PC-9 (cell line): Measurements from ENCODE around the gene ATP1B3. TPM values are rescaled to one million over a fixed set of nuclear protein-coding genes. Genes with fewer than 3 reads are reported as not detected.

Source experiments
- BruUV-seq: library from RNA; stranded (reverse); fragments of 400-500 nt; replicated peaks from 2 replicates; lab custom pipeline; 2021; lab: Mats Ljungman, UMichigan
- CTCF ChIA-PET: fragments of 300-600 bp; sonication (Branson Sonifier 250); formaldehyde crosslinking; loops from one replicate; lab custom pipeline; 2022; ENCODE audit warnings: antibody characterized with exemption; lab: Charles Lee
- POLR2A ChIA-PET: fragments of 300-600 bp; sonication (Branson Sonifier 250); formaldehyde crosslinking; loops from one replicate; lab custom pipeline; 2022; ENCODE audit warnings: antibody characterized with exemption; ENCODE audit not compliant: unreplicated experiment; lab: Charles Lee
- DNase-seq, 2 experiments: peaks; one replicate each; pipeline versions ENCODE4 v3.0.0 to v3.0.0-alpha.2; 2015 to 2022; ENCODE audit warnings: mixed read lengths in 1 of 2
- H2AFZ ChIP-seq: fragments of 200-600 bp; sonication (generic); 2 replicates; pipeline ENCODE4 v1.8.1; 2017; ENCODE audit warnings: antibody characterized with exemption
- H3F3A ChIP-seq: fragments of 200-600 bp; sonication (generic); 2 replicates; pipeline ENCODE4 v1.8.1; 2017; ENCODE audit warnings: antibody characterized with exemption, mild to moderate bottlenecking, low read depth; ENCODE audit not compliant: insufficient read depth
- H3K27ac ChIP-seq: fragments of 200-600 bp; sonication (generic); 2 replicates; pipeline ENCODE4 v1.6.1; 2016; ENCODE audit warnings: mixed run types
- H3K27me3 ChIP-seq: fragments of 200-600 bp; sonication (generic); 2 replicates; pipeline ENCODE4 v1.6.1; 2016; ENCODE audit warnings: low read depth, mixed run types; ENCODE audit not compliant: insufficient read depth
- H3K36me3 ChIP-seq: fragments of 200-600 bp; sonication (generic); 2 replicates; pipeline ENCODE4 v1.6.1; 2016; ENCODE audit warnings: low read depth, mixed run types
- H3K4me1 ChIP-seq: fragments of 200-600 bp; sonication (generic); replicated peaks from 2 replicates; pipeline ENCODE4 v1.6.1; 2016; ENCODE audit warnings: mixed run types; ENCODE audit not compliant: insufficient read depth
- H3K4me2 ChIP-seq: fragments of 200-600 bp; sonication (generic); 2 replicates; pipeline ENCODE4 v1.6.1; 2017; ENCODE audit warnings: mixed run types
- H3K4me3 ChIP-seq: fragments of 200-600 bp; sonication (generic); 2 replicates; pipeline ENCODE4 v1.6.1; 2016; ENCODE audit warnings: mixed run types
- H3K79me2 ChIP-seq: fragments of 200-600 bp; sonication (generic); 2 replicates; pipeline ENCODE4 v1.6.1; 2017; ENCODE audit warnings: low read depth, mixed run types
- H3K9me2 ChIP-seq: fragments of 200-600 bp; sonication (generic); 2 replicates; pipeline ENCODE4 v1.8.1; 2017; ENCODE audit warnings: mild to moderate bottlenecking; ENCODE audit not compliant: insufficient read depth
- H3K9me3 ChIP-seq: fragments of 200-600 bp; sonication (generic); 2 replicates; pipeline ENCODE4 v1.8.1; 2016; ENCODE audit warnings: low read depth; ENCODE audit not compliant: insufficient read depth
- H4K20me1 ChIP-seq: fragments of 200-600 bp; sonication (generic); 2 replicates; pipeline ENCODE4 v1.8.1; 2017; ENCODE audit not compliant: insufficient read depth
- CTCF ChIP-seq: fragments of 200-600 bp; sonication (generic); conservative IDR thresholded peaks from 2 replicates; pipeline ENCODE4 v1.6.1; 2017; ENCODE audit warnings: mixed run types, antibody characterized with exemption, mild to moderate bottlenecking, moderate library complexity
- EZH2 ChIP-seq: fragments of 200-600 bp; sonication (generic); IDR thresholded peaks from 2 replicates; pipeline ENCODE4 v1.8.0; 2017; ENCODE audit warnings: antibody characterized with exemption, low read depth
- intact Hi-C: fragments of 100-400 bp; cut with micrococcal nuclease; formaldehyde crosslinking; loops from one replicate; pipeline ENCODE4 v1.10.0; 2022; ENCODE audit not compliant: unreplicated experiment
- total RNA-seq: library from RNA; stranded (reverse); gene quantifications from 2 replicates; pipeline ENCODE4 v1.2.3, GENCODE V29; 2021

ATP1B3 gene
- total RNA-seq, 1 experiment from 2014 or later, result 69.7 TPM

GRCh38 chr3:141939759-141940158 is 63.3 kb downstream of the ATP1B3 start:
- Histone ChIP-seq H3K27me3 (no peaks in the 10 kb centered on the region), H2AFZ (no peak overlapping the region; the same call in 1 of the 2 replicates), H3K9me3 (no peaks in the 10 kb centered on the region; the same call in 1 of the 2 replicates), H3K27ac (peak overlapping the region; percentile 88), H3K79me2 (no peaks in the 10 kb centered on the region), H3K36me3 (no peaks in the 10 kb centered on the region), H3K4me2 (peak overlapping the region; percentile 84), H3K4me1 (peaks cover 42% of the 10 kb centered on the region), H3K9me2 (no peaks in the 10 kb centered on the region), H3F3A (peaks cover 38% of the 10 kb centered on the region), H4K20me1 (no peaks in the 10 kb centered on the region), H3K4me3 (peak overlapping the region; percentile 5; the same call in 1 of the 2 replicates)
- ChIA-PET CTCF (interaction anchor here (0.5 to 1.4 kb wide), 4 partner anchors 15 to 1838 kb away, joined by 3 to 5 read pairs (median 4); no protein-coding TSS in a partner anchor), POLR2A (interaction anchor here (0.7 kb wide), 1 partner anchor 299 kb away, joined by 7 read pairs; no protein-coding TSS in a partner anchor)
- peak; percentile 38 to 70 for DNase-seq
- intact Hi-C loops, result loop anchor here (1.0 to 2.0 kb wide), 2 partner anchors 64 to 89 kb away; no protein-coding TSS in a partner anchor
- no TSS peak for BruUV-seq
- TF ChIP-seq CTCF (no peak), EZH2 (no peak)

- H3K4me1 ChIP-seq, result peaks cover 42% of the 10 kb centered on the region
- DNase-seq, result peak; percentile 95 to 98
- CTCF ChIA-PET, result interaction anchor here (0.5 to 0.6 kb wide), 2 partner anchors 192 to 1837 kb away, joined by 4 to 5 read pairs; no protein-coding TSS in a partner anchor
- no peaks in the 10 kb centered on the region for H3K36me3 ChIP-seq
- H3K9me2 ChIP-seq, result no peaks in the 10 kb centered on the region
- no peaks in the 10 kb centered on the region for H3K27me3 ChIP-seq
- peak overlapping the region; percentile 51; the same call in 1 of the 2 replicates for H3K4me3 ChIP-seq
- H3K79me2 ChIP-seq, result no peaks in the 10 kb centered on the region
- H3F3A ChIP-seq, result peaks cover 38% of the 10 kb centered on the region
- no peaks in the 10 kb centered on the region for H4K20me1 ChIP-seq
- peak overlapping the region; percentile 88 for H3K27ac ChIP-seq
- peak overlapping the region; percentile 84 for H3K4me2 ChIP-seq
- no TSS peak for BruUV-seq
- intact Hi-C loops, result loop anchor here (1.0 to 2.0 kb wide), 2 partner anchors 65 to 89 kb away; no protein-coding TSS in a partner anchor
- TF ChIP-seq CTCF (no peak), EZH2 (no peak)
- peak overlapping the region; percentile 69 for H2AFZ ChIP-seq
- no peaks in the 10 kb centered on the region; the same call in 1 of the 2 replicates for H3K9me3 ChIP-seq
- POLR2A ChIA-PET, result interaction anchor here (0.7 kb wide), 1 partner anchor 220 kb away, joined by 3 read pairs; no protein-coding TSS in a partner anchor
These were observed 63.8 kb downstream of the ATP1B3 start for GRCh38 chr3:141940194-141940776.

- ChIA-PET CTCF (interaction anchor here (0.6 kb wide), 1 partner anchor 142 kb away, joined by 3 read pairs; no protein-coding TSS in a partner anchor), POLR2A (no interaction called here)
- no peaks in the 10 kb centered on the region; the same call in 1 of the 2 replicates for H3K9me3 ChIP-seq
- peaks cover 38% of the 10 kb centered on the region for H3F3A ChIP-seq
- peak overlapping the region; percentile 69 for H2AFZ ChIP-seq
- no peaks in the 10 kb centered on the region for H3K9me2 ChIP-seq
- H3K27ac ChIP-seq, result peak overlapping the region; percentile 88
- no peaks in the 10 kb centered on the region for H3K27me3 ChIP-seq
- TF ChIP-seq CTCF (no peak), EZH2 (no peak)
- no peaks in the 10 kb centered on the region for H3K36me3 ChIP-seq
- H3K79me2 ChIP-seq, result no peaks in the 10 kb centered on the region
- peaks cover 42% of the 10 kb centered on the region for H3K4me1 ChIP-seq
- H3K4me3 ChIP-seq, result peak overlapping the region; percentile 51; the same call in 1 of the 2 replicates
- H3K4me2 ChIP-seq, result peak overlapping the region; percentile 84
- H4K20me1 ChIP-seq, result no peaks in the 10 kb centered on the region
- DNase-seq, result peak; percentile 46 to 78
- TSS peak; percentile 14 for BruUV-seq
- intact Hi-C loops, result loop anchor here (2.0 kb wide), 1 partner anchor 88 kb away; no protein-coding TSS in a partner anchor
These were observed 64.7 kb downstream of the ATP1B3 start for GRCh38 chr3:141941093-141941492.
